Activated CD8-positive, alpha-beta memory T cell treated with anti-CD3 and anti-CD28 coated beads, Interleukin-2, amount 50 U/mL, for 24 hours (primary cell): ENCODE results near the gene LDLRAD4.
"Not testable (repeated sequence)": the region's sequence is repeated elsewhere in the genome, so short reads cannot be mapped to it uniquely, and the experiment has no call there.

Source experiments
- DNase-seq: peaks from one replicate; pipeline ENCODE4 v3.0.0-alpha.2; 2020; ENCODE audit errors: extremely low read depth

The LDLRAD4 gene

GRCh38 chr18:13464432-13465123, 246.0 kb downstream of the LDLRAD4 start:
- DNase-seq = peak; percentile 49

- no peak for DNase-seq
Measured at GRCh38 chr18:13465124-13465446, 246.5 kb downstream of the LDLRAD4 start.

- no peak for DNase-seq
Measured at GRCh38 chr18:13465476-13465875, 246.9 kb downstream of the LDLRAD4 start.

DNA sequence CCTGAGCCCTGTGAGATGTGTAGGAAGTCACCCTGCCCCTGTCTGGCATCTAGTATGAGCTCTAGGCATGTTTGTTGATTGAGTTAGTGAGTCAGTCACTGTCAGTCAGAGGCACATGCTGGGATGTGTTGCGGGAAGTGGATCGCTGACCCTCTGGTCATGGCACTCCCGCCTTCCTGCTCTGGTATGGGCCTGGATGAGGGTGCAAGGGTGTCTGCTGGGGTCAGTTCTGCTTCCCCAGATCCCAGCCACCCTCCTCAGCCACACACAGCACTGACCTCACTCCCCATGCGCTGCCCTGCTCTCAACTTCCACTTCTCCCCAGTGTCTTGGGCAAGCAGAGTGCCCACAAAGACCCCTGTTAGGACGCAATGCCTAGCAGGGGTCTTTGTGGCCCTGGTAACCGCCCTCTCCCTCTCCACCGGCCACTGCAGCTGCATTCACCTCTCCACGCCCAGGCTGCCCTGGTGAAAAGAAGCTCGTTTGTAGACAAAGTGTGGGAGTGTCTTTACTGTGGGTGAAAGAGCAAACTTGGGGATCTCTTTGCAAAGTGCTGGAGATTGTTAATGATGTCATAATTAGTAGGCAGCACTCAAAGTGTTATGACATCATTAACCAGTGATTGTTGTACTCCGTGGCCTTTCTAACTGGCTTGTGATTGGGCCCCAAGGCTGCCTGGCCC, 252.1 kb downstream of the LDLRAD4 start:
- DNase-seq = no peak

DNA sequence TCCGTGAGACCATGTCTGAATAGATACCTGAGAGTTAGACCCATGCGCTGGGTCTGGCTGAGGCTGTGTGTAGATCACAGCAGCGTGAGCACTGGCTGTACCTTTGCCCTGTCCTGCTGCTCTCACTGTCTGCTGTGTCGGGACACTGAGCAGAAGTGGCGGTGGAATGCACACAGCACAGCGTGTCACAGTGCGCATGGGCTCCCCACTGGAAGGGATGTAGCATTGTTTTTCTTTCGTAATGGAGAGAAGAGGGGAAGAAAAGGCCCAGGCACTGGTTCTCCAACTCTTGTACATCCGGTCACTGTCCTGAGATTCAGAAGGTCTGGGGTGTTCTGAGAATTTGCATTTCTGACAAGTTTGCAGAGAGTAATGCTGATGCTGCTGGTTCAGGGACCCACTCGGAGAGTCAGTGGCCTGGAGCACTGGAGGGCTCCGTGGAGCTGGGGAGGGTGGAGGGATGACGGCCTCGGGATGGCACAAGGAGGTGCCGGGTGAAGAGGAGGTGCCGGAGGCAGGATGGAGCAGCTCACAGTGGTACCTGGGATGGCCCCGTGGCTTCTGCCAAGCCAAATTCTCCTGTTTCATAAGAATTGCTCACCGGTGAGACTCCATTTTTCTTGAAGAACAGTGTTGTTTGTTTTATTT, 252.8 kb downstream of the LDLRAD4 start:
- no peak for DNase-seq

GRCh38 chr18:13471971-13472628, 253.5 kb downstream of the LDLRAD4 start:
- no peak for DNase-seq

GRCh38 chr18:13473751-13474150, 255.2 kb downstream of the LDLRAD4 start:
- DNase-seq = no peak

DNA sequence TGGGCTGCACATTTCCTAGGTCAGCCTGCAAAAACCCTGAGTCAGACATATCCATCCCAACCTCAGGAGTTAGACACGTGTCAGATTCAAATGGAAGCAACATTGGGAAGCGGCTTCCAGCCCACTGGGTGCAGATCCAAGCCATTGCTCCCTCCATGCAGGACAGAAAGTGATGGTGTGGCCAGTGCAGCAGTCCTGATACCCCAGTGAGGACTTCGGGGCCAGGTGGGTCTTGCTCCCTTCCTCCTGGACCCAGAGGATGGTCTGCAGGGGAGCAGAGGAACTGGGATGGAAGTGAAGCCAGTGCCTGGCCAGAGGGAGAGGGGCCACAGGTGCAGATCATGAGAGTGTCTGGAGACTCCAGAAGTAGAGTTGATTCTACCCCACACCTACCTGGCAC, 255.8 kb downstream of the LDLRAD4 start:
- no peak for DNase-seq

DNA sequence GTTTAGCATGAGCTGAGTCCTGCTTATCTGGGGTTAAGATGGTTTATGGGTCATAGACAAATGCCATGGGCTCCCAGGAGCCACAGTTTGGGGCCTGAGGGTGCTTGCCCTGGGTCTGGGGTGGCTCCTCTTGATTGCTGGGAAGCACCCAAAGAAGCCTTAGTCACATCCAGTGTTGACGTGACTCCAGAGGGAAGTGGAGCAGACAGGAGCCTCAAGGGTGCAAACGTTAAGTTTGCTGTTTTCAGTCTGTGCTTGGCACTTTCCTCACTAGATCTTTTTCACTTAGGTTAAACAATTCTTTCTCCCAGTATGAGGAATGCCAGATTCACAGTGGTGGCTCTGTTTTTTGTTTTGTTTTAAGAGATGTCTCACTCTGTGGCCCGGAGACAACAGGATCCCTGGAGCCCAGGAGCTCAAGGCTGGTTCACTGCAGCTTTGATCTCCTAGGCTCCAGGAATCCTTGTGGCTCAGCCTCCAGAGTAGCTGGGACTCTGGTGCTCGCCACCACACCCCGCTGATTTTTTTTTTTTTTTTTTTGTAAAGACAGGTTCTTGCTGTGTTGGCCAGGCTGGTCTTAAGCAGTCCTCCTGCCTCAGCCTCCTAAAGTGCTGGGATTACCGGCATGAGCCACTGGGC, 256.5 kb downstream of the LDLRAD4 start:
- no peak for DNase-seq

DNA sequence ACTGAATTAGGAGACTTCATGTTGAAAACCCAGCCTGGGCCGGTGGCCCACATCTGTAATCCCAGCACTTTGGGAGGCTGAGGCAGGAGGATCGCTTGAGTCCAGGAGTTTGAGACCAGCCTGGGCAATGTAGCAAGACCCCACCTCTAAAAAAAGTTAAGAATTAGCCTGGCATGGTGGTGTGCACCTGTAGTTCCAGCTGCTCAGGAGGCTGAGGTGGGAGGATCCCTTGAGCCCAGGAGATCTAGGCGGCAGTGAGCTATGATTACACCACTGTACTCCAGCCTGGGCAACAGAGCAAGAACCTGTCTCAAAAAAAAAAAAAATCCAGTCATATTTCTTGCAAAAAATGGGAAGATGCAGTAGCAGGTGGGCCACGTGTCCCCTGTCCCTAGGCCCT, 257.8 kb downstream of the LDLRAD4 start:
- not testable (repeated sequence) for DNase-seq

DNA sequence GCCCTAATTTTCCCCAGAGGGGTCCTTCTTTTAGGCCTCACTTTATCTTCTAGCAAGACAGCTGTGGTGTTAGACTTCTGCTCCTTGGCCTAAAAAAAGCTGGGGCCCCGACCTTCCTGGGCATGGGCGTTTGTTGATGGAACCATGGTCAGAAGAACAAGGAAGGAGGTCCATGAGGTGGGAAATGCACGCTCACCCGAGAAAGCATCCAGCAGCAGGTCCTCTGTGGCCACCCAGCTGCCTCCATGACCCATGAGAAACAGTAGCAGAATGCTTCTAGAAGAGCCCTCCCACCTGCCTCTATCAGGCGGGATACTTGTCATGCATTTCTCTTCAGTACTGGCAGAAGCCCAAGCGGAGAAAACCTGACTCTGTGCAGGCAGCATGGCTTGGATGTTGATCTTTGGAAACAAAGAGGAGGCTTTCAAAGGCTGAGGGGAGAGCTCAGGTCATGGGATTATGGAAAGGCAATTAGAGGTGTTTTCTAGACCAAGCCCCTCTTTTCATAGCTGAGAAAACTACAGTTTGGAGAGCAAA, 258.7 kb downstream of the LDLRAD4 start:
- DNase-seq = no peak

- no peak for DNase-seq
Measured at GRCh38 chr18:13480571-13481255, 262.2 kb downstream of the LDLRAD4 start.

GRCh38 chr18:13481331-13481730, 262.8 kb downstream of the LDLRAD4 start:
- no peak for DNase-seq

- no peak for DNase-seq
Measured at GRCh38 chr18:13481820-13482617, 263.5 kb downstream of the LDLRAD4 start.

- DNase-seq = no peak
Measured at GRCh38 chr18:13482618-13482945, 264.0 kb downstream of the LDLRAD4 start.

- no peak for DNase-seq
Measured at GRCh38 chr18:13483316-13484270, 265.0 kb downstream of the LDLRAD4 start.

GRCh38 chr18:13485182-13485581, 266.6 kb downstream of the LDLRAD4 start:
- no peak for DNase-seq

DNA sequence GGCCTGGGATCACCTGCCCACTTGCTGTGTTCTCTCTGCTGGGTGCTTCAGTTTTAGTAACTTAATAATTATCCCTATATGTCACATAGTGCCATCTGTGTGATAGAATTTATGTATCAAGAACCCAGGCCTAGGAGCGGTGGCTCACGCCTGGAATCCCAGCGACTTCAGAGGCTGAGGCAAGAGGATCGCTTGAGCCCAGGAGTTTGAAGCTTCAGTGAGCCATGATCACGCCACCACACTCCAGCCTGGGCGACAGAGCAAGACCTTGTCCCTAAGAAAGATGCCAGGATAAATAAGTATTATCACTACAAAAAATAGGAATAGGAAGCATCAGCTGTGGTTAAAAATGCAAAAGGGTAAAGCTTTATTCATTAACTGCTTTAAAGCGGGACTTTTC, 267.0 kb downstream of the LDLRAD4 start:
- DNase-seq = no peak

DNA sequence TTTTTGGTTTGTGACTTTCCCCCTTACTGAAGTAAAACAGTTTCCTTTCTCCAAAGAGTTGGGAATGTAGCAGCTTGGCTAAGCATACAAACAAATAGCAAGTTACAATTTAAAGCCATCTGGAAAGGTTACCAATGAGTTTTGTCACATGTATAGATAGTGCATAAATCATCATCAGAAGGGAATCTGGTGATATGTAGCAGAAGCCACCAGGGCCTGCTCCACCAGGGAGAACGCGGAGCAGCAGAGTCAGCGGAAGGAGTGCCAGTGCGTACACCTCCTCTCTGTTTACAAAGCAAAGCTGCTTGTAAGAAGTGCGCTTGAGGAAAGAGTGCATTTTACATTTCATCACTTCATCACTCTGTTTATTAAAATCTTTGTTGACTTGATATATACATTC, 267.7 kb downstream of the LDLRAD4 start:
- DNase-seq = no peak
